Fibroblast of skin of scalp (primary cell): Measurements from ENCODE around the gene SPIN2A. TPM values are rescaled to one million over a fixed set of nuclear protein-coding genes. Genes with fewer than 3 reads are reported as not detected.
"Not testable (repeated sequence)": the region's sequence is repeated elsewhere in the genome, so short reads cannot be mapped to it uniquely, and the experiment has no call there.

Experiments
- DNase-seq: peaks from one replicate; pipeline ENCODE4 v3.0.0-alpha.2; 2013
- polyA plus RNA-seq, 2 experiments: library from polyadenylated mRNA; unstranded; fragments of 120-200 nt; gene quantifications; one replicate each; pipeline ENCODE4 v1.2.1, GENCODE V29; 2013; ENCODE audit not compliant: insufficient read length in 2 of 2

SPIN2A gene
- polyA plus RNA-seq (2013, experiment 1 of 2; ENCODE audit: insufficient read length) = 0.85 TPM
- polyA plus RNA-seq (2013, experiment 2 of 2; ENCODE audit: insufficient read length) = 1.5 TPM

GRCh38 chrX:57137073-57137472 is at the start of gene SPIN2A:
TSS of gene SPIN2A (minus strand) at chrX:57137397. CDS start at chrX:57136597, 800 bp downstream.
- DNase-seq = peak; percentile 20

- DNase-seq = no peak
Observed at GRCh38 chrX:57178605-57179004, 41.4 kb upstream of the SPIN2A start.

GRCh38 chrX:57177070-57177469 is 39.9 kb upstream of the SPIN2A start:
- no peak for DNase-seq

GRCh38 chrX:57172544-57172943 is 35.3 kb upstream of the SPIN2A start:
- DNase-seq = no peak

DNA sequence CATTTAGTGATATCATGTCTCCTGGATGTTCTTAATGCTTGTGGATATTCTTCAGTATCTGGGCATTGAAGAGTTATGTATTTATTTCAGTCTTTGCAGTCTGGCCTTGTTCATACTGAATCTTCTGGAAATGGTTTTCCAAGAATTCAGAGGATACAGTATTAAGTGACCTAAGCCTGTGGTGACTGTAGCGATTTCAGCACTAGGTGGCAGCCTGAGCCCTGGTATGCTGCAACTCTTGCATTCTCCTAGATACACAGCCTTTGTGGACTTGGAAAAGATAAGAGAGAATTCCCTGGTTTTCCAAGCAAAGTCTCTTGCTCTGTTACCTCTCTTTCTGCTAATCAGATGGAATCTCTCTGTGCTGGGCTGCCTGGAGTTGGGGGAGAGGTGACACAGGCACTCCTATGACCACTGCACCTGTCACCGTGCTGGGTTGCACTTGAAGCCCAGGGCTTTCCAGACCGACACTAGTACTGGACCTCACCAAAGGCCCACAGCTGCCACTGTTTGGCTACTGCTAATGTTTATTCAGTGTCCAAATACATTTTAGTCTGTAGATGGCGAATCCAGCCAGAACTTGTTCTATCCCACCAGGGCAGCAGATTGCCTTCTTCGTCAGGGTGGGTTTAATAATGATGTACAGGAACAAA is 19.3 kb upstream of the SPIN2A start:
- DNase-seq = peak; percentile 6

DNA sequence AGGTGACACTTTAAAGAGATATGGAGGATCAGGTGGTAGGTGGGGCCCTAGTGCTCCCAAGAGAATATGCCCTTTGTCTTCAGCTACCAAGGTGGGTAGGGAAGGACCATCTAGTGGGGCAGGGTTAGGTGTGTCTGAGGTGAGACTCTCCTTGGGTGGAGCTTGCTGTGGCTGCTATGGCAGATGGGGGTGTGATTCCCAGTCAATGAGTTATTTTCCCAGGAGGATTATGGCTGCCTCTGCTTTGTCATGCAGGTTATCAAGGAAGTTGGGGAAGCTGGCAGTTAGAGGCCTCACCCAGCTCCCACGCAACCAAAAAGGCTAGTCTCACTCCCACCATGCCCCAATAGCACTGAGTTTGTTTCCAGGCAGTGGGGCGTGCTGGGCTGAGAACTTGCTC is 18.0 kb upstream of the SPIN2A start:
- no peak for DNase-seq

- not testable (repeated sequence) for DNase-seq
Observed at GRCh38 chrX:57152222-57152621, 15.0 kb upstream of the SPIN2A start.

GRCh38 chrX:57138674-57139073 is 1.5 kb upstream of the SPIN2A start:
- no peak for DNase-seq

DNA sequence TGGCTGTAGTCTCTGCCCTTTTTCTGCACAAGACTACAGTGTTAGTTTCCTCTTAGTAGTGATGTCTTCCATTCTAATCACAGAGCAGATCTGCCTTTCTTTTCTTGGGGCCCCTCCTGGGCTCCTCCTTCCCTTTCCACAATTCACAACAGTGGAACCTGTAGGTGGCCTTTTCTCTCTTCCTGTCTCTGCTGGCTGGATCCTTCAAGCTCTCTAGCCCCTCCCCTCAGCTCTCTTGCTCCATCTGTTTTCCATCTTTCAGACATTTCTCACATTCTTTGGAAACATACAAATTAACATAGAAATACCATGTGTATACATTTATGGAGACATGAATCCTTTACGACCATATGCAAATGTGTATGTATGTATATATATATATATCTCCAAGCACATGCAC is 304 bp upstream of the SPIN2A start:
- DNase-seq = peak; percentile 57

DNA sequence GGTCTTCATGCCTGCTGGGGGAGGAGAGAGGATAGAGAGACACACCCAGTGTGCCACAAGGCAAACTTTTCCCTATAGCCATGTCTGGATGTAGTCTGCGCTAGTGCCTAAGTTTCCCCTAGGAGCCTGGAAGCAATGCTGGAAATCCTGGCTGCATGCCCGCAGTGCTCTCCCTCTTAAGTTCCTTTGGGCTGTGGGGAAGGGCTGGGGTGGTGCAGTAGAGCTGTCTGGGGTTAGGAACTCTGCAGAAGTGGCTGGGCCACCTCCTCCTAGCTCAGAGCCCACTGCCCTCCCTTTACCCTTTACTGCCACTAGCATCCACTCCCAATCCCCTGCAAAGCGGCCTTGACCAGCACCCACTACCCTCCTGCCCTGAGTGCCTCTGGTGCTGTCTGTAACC is 608 bp downstream of the SPIN2A start:
- DNase-seq = not testable (repeated sequence)

DNA sequence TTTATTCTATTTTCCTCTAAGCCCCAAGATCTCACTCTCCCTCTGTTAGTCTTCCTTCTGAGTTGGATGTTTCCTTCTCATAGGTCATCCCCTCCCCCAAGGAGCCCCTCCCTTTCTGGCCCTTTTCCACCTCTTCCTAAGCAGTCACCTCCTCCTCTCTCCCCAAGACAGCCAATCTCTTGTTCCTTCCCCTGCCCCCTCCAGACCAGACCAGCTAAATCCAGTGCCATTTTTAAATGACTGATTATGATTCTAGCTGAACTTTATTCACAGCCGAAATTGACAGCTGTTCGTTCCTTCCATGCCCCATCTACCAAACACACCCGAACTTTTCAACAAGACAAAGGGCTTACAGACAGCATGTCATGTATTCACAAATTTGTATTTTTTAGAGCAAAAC is 1.9 kb downstream of the SPIN2A start:
- DNase-seq = no peak

DNA sequence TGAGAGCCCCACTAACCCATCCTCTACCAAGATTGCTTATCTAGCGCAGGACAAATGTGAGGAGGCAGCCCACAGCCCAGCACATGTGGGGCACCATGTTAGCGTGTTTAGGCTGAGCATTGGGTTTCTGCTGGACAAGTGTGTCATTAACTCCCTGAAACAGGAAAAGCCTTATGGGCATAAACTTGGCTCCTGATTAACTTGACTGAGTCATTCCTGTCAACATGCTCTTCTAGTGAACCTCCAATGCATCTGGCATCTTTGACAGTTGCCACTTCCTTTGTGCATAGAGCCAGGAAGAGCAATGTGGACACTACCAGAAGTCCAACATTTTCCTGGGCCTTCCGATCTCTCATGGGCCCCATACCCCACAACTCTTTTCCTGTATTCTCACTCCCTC is 2.5 kb downstream of the SPIN2A start:
- no peak for DNase-seq

GRCh38 chrX:57133706-57134105 is 3.5 kb downstream of the SPIN2A start:
- no peak for DNase-seq

DNA sequence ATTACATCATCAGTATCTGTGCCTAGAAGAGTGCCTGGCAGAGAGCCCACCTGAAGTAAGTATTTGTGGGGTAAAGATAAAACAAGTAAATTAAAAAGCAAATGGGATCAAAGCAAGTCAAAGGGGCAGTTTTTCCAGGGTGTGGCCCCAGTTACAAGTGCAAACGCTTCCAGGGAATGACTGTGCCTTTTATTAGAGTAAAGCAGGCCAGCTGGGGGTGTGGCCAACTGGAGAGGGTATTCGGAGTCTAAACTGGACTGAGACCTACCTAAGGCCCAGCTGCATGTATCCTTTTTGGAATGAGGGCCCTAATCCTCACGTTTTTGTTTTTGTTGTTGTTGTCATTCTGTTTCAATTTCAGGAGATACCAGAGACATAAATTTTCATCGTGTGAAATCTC is 3.9 kb downstream of the SPIN2A start:
- DNase-seq = not testable (repeated sequence)

DNA sequence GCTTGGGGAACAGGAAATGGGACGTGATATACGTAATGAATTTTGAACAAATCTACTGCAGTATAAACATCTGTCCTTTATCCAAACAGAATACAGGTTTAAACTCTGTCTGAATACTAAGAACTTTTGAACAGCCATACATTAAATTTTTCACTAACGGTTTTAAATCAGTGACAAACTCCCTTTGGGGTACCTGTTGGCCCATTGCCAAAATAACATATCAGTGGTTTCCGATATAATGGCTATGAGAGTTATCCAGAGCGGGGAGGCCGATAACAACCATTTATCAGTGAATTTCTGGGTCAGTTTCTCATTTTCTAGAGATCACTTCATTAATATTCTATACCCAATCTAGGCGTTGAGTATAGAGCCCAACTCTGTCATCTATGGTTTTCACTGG is 5.2 kb downstream of the SPIN2A start:
- no peak for DNase-seq

GRCh38 chrX:57121816-57122215 is 15.4 kb downstream of the SPIN2A start:
- DNase-seq = no peak

GRCh38 chrX:57121162-57121755 is 15.9 kb downstream of the SPIN2A start, which contains the start of gene SPIN2B:
TSS of gene SPIN2B (minus strand) at chrX:57121548.
- peak; percentile 86 for DNase-seq

DNA sequence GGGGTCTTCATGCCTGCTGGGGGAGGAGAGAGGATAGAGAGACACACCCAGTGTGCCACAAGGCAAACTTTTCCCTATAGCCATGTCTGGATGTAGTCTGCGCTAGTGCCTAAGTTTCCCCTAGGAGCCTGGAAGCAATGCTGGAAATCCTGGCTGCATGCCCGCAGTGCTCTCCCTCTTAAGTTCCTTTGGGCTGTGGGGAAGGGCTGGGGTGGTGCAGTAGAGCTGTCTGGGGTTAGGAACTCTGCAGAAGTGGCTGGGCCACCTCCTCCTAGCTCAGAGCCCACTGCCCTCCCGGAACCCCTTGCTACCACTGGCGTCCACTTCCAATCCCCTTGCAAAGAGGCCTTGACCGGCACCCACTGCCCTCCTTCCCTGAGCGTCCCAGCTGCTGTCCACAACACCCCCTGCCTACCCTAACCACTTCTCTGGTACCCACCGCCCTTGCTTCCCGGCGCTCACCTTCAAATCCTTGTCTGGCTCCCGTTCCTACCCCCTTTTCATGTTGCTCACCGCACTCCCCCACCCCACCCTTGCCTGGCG is 16.5 kb downstream of the SPIN2A start:
- not testable (repeated sequence) for DNase-seq

DNA sequence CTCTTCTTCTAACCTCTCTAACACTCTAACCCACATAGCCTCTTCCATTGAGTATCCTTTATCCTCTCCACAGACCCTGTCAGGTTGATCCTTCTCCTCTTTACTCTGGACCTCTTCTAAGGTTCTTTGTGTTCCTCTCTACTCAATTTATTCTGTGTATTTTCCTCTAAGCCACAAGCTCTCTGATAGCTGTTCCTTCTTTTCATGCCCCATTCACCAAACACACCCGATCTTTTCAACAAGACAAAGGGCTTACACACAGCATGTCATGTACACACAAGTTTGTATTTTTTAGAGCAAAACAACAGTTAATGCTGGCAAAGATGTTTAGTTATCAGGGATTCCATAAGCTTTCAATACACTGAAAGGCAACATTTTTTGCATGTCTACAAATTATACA is 17.8 kb downstream of the SPIN2A start:
- no peak for DNase-seq

- not testable (repeated sequence) for DNase-seq
Observed at GRCh38 chrX:57117566-57117965, 19.6 kb downstream of the SPIN2A start.

DNA sequence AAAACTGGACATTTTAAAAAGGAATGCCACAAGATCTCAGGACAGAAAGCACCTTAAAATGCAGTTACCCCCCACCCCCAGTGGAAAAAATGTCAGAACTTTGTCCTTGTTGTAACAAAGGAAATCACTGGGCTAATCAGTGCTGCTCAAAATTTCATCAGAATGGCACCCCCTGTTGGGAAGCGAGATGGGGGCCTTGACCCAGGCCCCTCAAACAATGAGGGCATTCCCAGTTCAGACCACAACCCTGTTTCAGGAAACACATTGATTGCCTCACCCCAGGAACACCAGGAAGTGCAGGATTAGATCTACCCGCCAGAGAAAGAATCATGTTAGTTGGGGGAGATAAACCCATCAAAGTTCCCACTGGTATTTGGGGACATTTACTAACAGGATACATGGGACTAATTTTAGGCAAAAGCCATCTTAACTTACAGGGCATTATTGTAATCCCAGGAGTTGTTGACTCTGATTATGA is 32.2 kb downstream of the SPIN2A start:
- no peak for DNase-seq

DNA sequence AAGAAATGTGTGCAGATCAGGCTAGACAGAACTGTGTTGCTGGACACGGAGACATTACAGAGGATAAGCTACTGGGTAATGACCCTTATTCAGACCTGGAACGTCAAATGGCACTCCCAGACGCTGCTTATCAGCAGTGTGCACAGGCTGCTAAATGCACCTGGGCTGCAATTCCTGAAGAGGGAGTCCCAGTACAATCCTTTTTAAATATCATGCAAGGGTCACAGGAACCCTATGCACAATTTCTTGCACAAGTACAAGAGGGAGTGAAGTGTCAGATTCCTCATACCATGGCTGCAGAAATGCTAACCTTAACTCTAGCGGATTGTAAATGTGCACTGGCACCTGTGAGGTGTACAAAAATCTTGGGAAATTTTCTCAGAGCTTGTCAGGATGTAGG is 32.8 kb downstream of the SPIN2A start:
- no peak for DNase-seq

GRCh38 chrX:57103489-57103888 is 33.7 kb downstream of the SPIN2A start:
- no peak for DNase-seq

- DNase-seq = not testable (repeated sequence)
Observed at GRCh38 chrX:57102918-57103317, 34.3 kb downstream of the SPIN2A start.
